Panc1 (cell line): Measurements from ENCODE around the gene NME4. TPM values are rescaled to one million over a fixed set of nuclear protein-coding genes. Genes with fewer than 3 reads are reported as not detected.

ENCODE experiments used
- ATAC-seq: fragments of 200-7000 bp; cut with Tn5 transposase; 2 replicates; pipeline ENCODE4 v1.9.1; 2020; ENCODE audit warnings: mild to moderate bottlenecking, moderate library complexity
- BruUV-seq: library from RNA; stranded (reverse); fragments of 400-500 nt; replicated peaks from 2 replicates; lab custom pipeline; 2021; lab: Mats Ljungman, UMichigan
- CTCF ChIA-PET: fragments of 300-600 bp; sonication (Branson Sonifier 250); formaldehyde crosslinking; loops from one replicate; lab custom pipeline; 2022; ENCODE audit warnings: antibody characterized with exemption; lab: Charles Lee
- POLR2A ChIA-PET: fragments of 300-600 bp; sonication (Branson Sonifier 250); formaldehyde crosslinking; loops from one replicate; lab custom pipeline; 2022; ENCODE audit warnings: antibody characterized with exemption; lab: Charles Lee
- DNase-seq: peaks from one replicate; pipeline ENCODE4 v3.0.0-alpha.2; 2010; ENCODE audit warnings: low read depth, low spot score
- H3K27ac ChIP-seq: 2 replicates; pipeline ENCODE4 v1.5.1; 2011; ENCODE audit warnings: mild to moderate bottlenecking, low read length, inconsistent platforms
- H3K27me3 ChIP-seq: fragments of 200-500 bp; sonication (Bioruptor generic); 2 replicates; pipeline ENCODE4 v1.6.0; 2014; ENCODE audit warnings: low read length, inconsistent platforms; ENCODE audit not compliant: control insufficient read depth, insufficient read depth
- H3K36me3 ChIP-seq: fragments of 200-500 bp; sonication (Bioruptor generic); 2 replicates; pipeline ENCODE4 v1.5.1; 2014; ENCODE audit warnings: inconsistent platforms, mild to moderate bottlenecking, low read length, moderate library complexity; ENCODE audit not compliant: control insufficient read depth, insufficient read depth
- H3K4me1 ChIP-seq: 2 replicates; pipeline ENCODE4 v1.5.1; 2011; ENCODE audit warnings: inconsistent platforms, mild to moderate bottlenecking, low read length, moderate library complexity; ENCODE audit not compliant: control insufficient read depth, insufficient read depth
- H3K4me3 ChIP-seq, 2 experiments: 2 replicates each; pipeline ENCODE4 v1.5.1; 2011 to 2012; ENCODE audit warnings: low read depth in 2 of 2, low read length in 2 of 2, mild to moderate bottlenecking in 2 of 2, inconsistent platforms in 1 of 2, moderate library complexity in 1 of 2
- H3K9me3 ChIP-seq: fragments of 200-500 bp; sonication (Bioruptor generic); 2 replicates; pipeline ENCODE4 v1.5.1; 2014; ENCODE audit warnings: low read depth, mild to moderate bottlenecking, inconsistent platforms, low read length, moderate library complexity; ENCODE audit not compliant: control insufficient read depth, insufficient read depth
- POLR2AphosphoS5 ChIP-seq: IDR thresholded peaks from 2 replicates; pipeline ENCODE4 v1.6.1; 2012; ENCODE audit warnings: mild to moderate bottlenecking, low read depth, low read length, moderate library complexity
- REST ChIP-seq, 2 experiments: IDR thresholded peaks; 2 replicates each; pipeline ENCODE4 v1.6.1; 2011 to 2012; ENCODE audit warnings: low read depth in 2 of 2, control low read depth in 1 of 2, low read length in 1 of 2, mild to moderate bottlenecking in 1 of 2, moderate library complexity in 1 of 2; ENCODE audit not compliant: insufficient read depth in 1 of 2
- SIN3A ChIP-seq: IDR thresholded peaks from 2 replicates; pipeline ENCODE4 v1.6.1; 2012; ENCODE audit warnings: low read depth, mild to moderate bottlenecking, low read length, moderate library complexity, borderline replicate concordance; ENCODE audit not compliant: insufficient read depth
- TCF7L2 ChIP-seq: IDR thresholded peaks from 2 replicates; pipeline ENCODE4 v1.6.1; 2011; ENCODE audit warnings: mild to moderate bottlenecking, low read depth, low read length, inconsistent platforms
- in situ Hi-C: cut with HindIII; loops from 2 replicates; pipeline ENCODE4 v1.10.0; 2016; ENCODE audit warnings: low sequenced_read_pairs, low pct_unique_long_range_greater_than_20kb
- intact Hi-C: fragments of 100-400 bp; cut with micrococcal nuclease; formaldehyde crosslinking; loops from one replicate; pipeline ENCODE4 v1.10.0; 2022; ENCODE audit not compliant: unreplicated experiment
- total RNA-seq: library from RNA; stranded (reverse); gene quantifications from one replicate; pipeline ENCODE4 v1.2.1, GENCODE V29; 2021; ENCODE audit not compliant: unreplicated experiment
- TF ChIP-seq, protein P1 (sequence below): fragments of 450-650 bp; IDR thresholded peaks from 2 replicates; pipeline ENCODE4 v1.5.1; 2017; ENCODE audit warnings: mild to moderate bottlenecking

NME4 gene
- total RNA-seq, 1 experiment from 2014 or later, result 500 TPM

DNA sequence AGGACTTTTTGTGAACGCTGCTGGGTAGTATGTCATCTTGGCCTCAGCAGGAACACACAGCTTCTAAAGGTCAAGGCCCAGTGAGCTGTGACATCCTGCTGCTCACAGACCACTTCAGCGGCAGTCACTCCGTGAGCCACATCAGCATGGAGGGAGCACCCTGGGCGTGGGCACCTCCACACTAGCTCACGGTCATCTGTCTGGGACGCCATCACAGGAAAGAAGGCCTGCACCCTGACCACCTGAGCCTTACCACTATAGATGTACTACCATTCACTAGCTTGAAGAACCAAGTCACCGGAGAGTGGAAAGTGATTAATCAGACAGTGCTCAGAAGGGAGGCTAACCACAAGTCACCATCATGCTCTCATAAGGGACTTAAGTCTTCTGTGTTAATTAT is 47.8 kb upstream of the NME4 start:
- no peak overlapping the region for H3K27ac ChIP-seq
- H3K27me3 ChIP-seq, result no peaks in the 10 kb centered on the region
- CTCF ChIA-PET, result no interaction called here
- intact Hi-C loops, result no loop called here
- ATAC-seq, result no peak
- TF ChIP-seq SIN3A (no peak), TCF7L2 (no peak), REST (IDR thresholded peaks at IDR 0.05; ENCODE audit: insufficient read depth in 1 of 2, low read depth in 2 of 2, low read length in 1 of 2) (no peak), POLR2AphosphoS5 (no peak)
- TF ChIP-seq, protein P1, sequence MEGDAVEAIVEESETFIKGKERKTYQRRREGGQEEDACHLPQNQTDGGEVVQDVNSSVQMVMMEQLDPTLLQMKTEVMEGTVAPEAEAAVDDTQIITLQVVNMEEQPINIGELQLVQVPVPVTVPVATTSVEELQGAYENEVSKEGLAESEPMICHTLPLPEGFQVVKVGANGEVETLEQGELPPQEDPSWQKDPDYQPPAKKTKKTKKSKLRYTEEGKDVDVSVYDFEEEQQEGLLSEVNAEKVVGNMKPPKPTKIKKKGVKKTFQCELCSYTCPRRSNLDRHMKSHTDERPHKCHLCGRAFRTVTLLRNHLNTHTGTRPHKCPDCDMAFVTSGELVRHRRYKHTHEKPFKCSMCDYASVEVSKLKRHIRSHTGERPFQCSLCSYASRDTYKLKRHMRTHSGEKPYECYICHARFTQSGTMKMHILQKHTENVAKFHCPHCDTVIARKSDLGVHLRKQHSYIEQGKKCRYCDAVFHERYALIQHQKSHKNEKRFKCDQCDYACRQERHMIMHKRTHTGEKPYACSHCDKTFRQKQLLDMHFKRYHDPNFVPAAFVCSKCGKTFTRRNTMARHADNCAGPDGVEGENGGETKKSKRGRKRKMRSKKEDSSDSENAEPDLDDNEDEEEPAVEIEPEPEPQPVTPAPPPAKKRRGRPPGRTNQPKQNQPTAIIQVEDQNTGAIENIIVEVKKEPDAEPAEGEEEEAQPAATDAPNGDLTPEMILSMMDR, result no peak
- no peaks in the 10 kb centered on the region for H3K9me3 ChIP-seq
- H3K4me3 ChIP-seq, result no peak overlapping the region
- no peak for DNase-seq
- no TSS peak for BruUV-seq
- in situ Hi-C loops, result no loop called here
- POLR2A ChIA-PET, result interaction anchor here (0.7 kb wide), 1 partner anchor 121 kb away, joined by 3 read pairs; no protein-coding TSS in a partner anchor
- H3K36me3 ChIP-seq, result peaks cover 5% of the 10 kb centered on the region; the same call in 1 of the 2 replicates
- peaks cover 8% of the 10 kb centered on the region for H3K4me1 ChIP-seq

GRCh38 chr16:350203-350602 is 46.8 kb upstream of the NME4 start:
- POLR2A ChIA-PET, result no interaction called here
- CTCF ChIA-PET, result no interaction called here
- DNase-seq, result no peak
- Histone ChIP-seq H3K4me3 (no peak overlapping the region), H3K27me3 (no peaks in the 10 kb centered on the region), H3K27ac (no peak overlapping the region), H3K36me3 (peaks cover 5% of the 10 kb centered on the region; the same call in 1 of the 2 replicates), H3K4me1 (peaks cover 8% of the 10 kb centered on the region), H3K9me3 (no peaks in the 10 kb centered on the region)
- TF ChIP-seq REST (IDR thresholded peaks at IDR 0.05; ENCODE audit: insufficient read depth in 1 of 2, low read depth in 2 of 2, low read length in 1 of 2) (no peak), SIN3A (no peak), POLR2AphosphoS5 (no peak)
- TF ChIP-seq, protein P1, result no peak
- in situ Hi-C loops, result no loop called here
- ATAC-seq, result no peak
- intact Hi-C loops, result no loop called here
- TSS peak; percentile 80 for BruUV-seq
